HFFc6 (cell line): ENCODE measurements around the gene EPHB4. TPM values are rescaled to one million over a fixed set of nuclear protein-coding genes. Genes with fewer than 3 reads are reported as not detected.

Source experiments
- DNase-seq: peaks from one replicate; pipeline ENCODE4 v3.0.0-alpha.2; 2018
- H3K27ac Mint-ChIP-seq: 2 replicates; pipeline ENCODE4 v1.8.0; 2020; ENCODE audit warnings: mild to moderate bottlenecking, mixed read lengths
- H3K27me3 Mint-ChIP-seq: 2 replicates; pipeline ENCODE4 v1.8.0; 2021; ENCODE audit warnings: mild to moderate bottlenecking, moderate library complexity, mixed read lengths; ENCODE audit not compliant: insufficient read depth
- H3K36me3 Mint-ChIP-seq: 2 replicates; pipeline ENCODE4 v1.8.0; 2021; ENCODE audit warnings: low read depth, mixed read lengths
- H3K4me1 Mint-ChIP-seq: 2 replicates; pipeline ENCODE4 v1.8.0; 2020; ENCODE audit warnings: low read depth, mixed read lengths
- H3K4me3 Mint-ChIP-seq: 2 replicates; pipeline ENCODE4 v1.8.0; 2020; ENCODE audit warnings: mild to moderate bottlenecking, moderate library complexity, mixed read lengths
- H3K9me3 Mint-ChIP-seq: 2 replicates; pipeline ENCODE4 v1.8.0; 2020; ENCODE audit warnings: mild to moderate bottlenecking, mixed read lengths
- CTCF ChIP-seq: fragments of 200-600 bp; sonication (generic); IDR thresholded peaks from 2 replicates; pipeline ENCODE4 v1.5.0; 2021; ENCODE audit warnings: antibody characterized with exemption, mild to moderate bottlenecking
- microRNA-seq: library from miRNA; unstranded; fragments of <30 nt; microRNA quantifications from one replicate; pipeline ENCODE4, GENCODE V29; 2019
- total RNA-seq, 6 experiments: library from RNA; stranded (reverse); fragmentation: NEBNext Ultra II Directional; extraction: Animal tissue kit (Norgen Biotek cat#: 25700); gene quantifications; 2 replicates in 1 of 6; 3 replicates in 5 of 6; pipeline ENCODE4 v1.2.3, GENCODE V29; 2021

The EPHB4 gene
- total RNA-seq, 6 experiments from 2014 or later = 3.8 to 10.0 (median 4.6) TPM

DNA sequence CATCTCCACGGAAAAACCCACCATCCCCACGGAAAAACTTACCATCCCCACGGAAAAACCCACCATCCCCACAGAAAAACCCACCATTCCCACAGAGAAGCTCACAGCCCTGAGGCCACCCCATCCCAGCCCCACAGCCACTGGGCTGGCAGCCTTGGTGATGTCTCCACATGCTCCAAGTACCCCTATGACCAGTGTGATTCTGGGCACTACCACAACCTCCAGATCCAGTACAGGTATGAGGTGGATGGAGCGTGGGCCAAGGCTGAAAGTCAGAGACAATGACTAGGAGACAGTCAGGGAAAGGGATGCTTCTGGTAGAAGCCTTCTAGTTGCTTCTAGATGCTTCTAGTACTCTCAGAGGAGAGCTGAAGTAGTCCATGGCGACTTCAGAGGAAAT lies 74.3 kb downstream of the EPHB4 start:
- TF ChIP-seq CTCF = no peak
- H3K4me3 Mint-ChIP-seq = no peak overlapping the region
- no peak overlapping the region for H3K27ac Mint-ChIP-seq
- no peaks in the 10 kb centered on the region for H3K9me3 Mint-ChIP-seq
- no peaks in the 10 kb centered on the region for H3K4me1 Mint-ChIP-seq
- peaks cover 33% of the 10 kb centered on the region for H3K27me3 Mint-ChIP-seq
- no peak for DNase-seq
- H3K36me3 Mint-ChIP-seq = no peaks in the 10 kb centered on the region

Small RNAs within 50 kb of the gene (microRNA-seq; reads per million reads assigned to microRNA genes)
- 3.1 reads per million for gene MIR6875

Other genes starting within 250 kb of the EPHB4 start
- gene LRCH4, start 241.4 kb downstream of the EPHB4 start, total RNA-seq = 10 to 100 TPM; 34.7 to 40.6 (median 38.5) TPM
- under 1 TPM; 0.20 to 0.47 (median 0.28) TPM for gene FBXO24, start 241.2 kb downstream of the EPHB4 start, total RNA-seq
- 100 to 1,000 TPM; 291 to 396 (median 388) TPM for gene PCOLCE, start 225.2 kb downstream of the EPHB4 start, total RNA-seq
- 10 to 100 TPM; 14.6 to 19.0 (median 17.4) TPM for gene MOSPD3, start 215.0 kb downstream of the EPHB4 start, total RNA-seq
- gene TFR2, start 186.0 kb downstream of the EPHB4 start, total RNA-seq = 1 to 10 TPM in 1 of 6 experiments, under 1 TPM in 3, not detected in 2; 0.16 to 1.1 (median 0.27) TPM
- gene ACTL6B, start 171.1 kb downstream of the EPHB4 start, total RNA-seq = not detected
- 100 to 1,000 TPM; 301 to 369 (median 322) TPM for gene GNB2, start 153.8 kb downstream of the EPHB4 start, total RNA-seq
- 10 to 100 TPM; 17.7 to 21.8 (median 19.2) TPM for gene GIGYF1, start 133.3 kb downstream of the EPHB4 start, total RNA-seq
- gene POP7, start 121.4 kb downstream of the EPHB4 start, total RNA-seq = 10 to 100 TPM; 30.2 to 42.2 (median 34.4) TPM
- gene EPO, start 107.1 kb downstream of the EPHB4 start, total RNA-seq = not detected
- gene ZAN, start 93.9 kb downstream of the EPHB4 start, total RNA-seq = not detected
- gene SLC12A9, start 25.2 kb upstream of the EPHB4 start, total RNA-seq = 10 to 100 TPM; 19.3 to 26.2 (median 21.7) TPM
- 100 to 1,000 TPM; 125 to 148 (median 140) TPM for gene TRIP6, start 39.9 kb upstream of the EPHB4 start, total RNA-seq
- 100 to 1,000 TPM; 111 to 154 (median 133) TPM for gene SRRT, start 47.6 kb upstream of the EPHB4 start, total RNA-seq
- gene UFSP1, start 62.2 kb upstream of the EPHB4 start, total RNA-seq = 1 to 10 TPM; 3.2 to 3.6 (median 3.5) TPM
- gene ACHE, start 68.4 kb upstream of the EPHB4 start, total RNA-seq = under 1 TPM in 1 of 6 experiments, not detected in 5; 0.31 TPM
- gene MUC3A, start 122.0 kb upstream of the EPHB4 start, total RNA-seq = not detected
- gene MUC12, start 142.0 kb upstream of the EPHB4 start, total RNA-seq = 1 to 10 TPM in 5 of 6 experiments, under 1 TPM in 1; 0.91 to 2.3 (median 1.6) TPM
- gene MUC17, start 192.6 kb upstream of the EPHB4 start, total RNA-seq = not detected